K562 (cell line): ENCODE results near the gene SLC38A10. TPM values are rescaled to one million over a fixed set of nuclear protein-coding genes. Genes with fewer than 3 reads are reported as not detected.

Source experiments
- CGGBP1 ChIP-seq: fragments of 250-450 bp; sonication (Bioruptor Pico); IDR thresholded peaks from 2 replicates; pipeline ENCODE4 v1.9.0; 2021; ENCODE audit warnings: mild to moderate bottlenecking
- CTBP1 ChIP-seq: fragments of 450-650 bp; IDR thresholded peaks from 2 replicates; pipeline ENCODE4 v1.6.1; 2016; ENCODE audit warnings: borderline replicate concordance
- E4F1 ChIP-seq: fragments of 250-450 bp; sonication (Bioruptor Pico); IDR thresholded peaks from 2 replicates; pipeline ENCODE4 v1.5.0; 2021; ENCODE audit warnings: mild to moderate bottlenecking, borderline replicate concordance
- ESRRA ChIP-seq: fragments of 450-650 bp; IDR thresholded peaks from 2 replicates; pipeline ENCODE4 v1.6.1; 2014; ENCODE audit warnings: low read depth, mild to moderate bottlenecking, moderate library complexity, borderline replicate concordance
- ETV5 ChIP-seq: sonication (generic); formaldehyde crosslinking; IDR thresholded peaks from 2 replicates; pipeline ENCODE4 v1.4.0; 2020; ENCODE audit warnings: low read depth, mild to moderate bottlenecking, missing genetic modification reagents
- FOXJ3 ChIP-seq: sonication (generic); formaldehyde crosslinking; IDR thresholded peaks from 2 replicates; pipeline ENCODE4 v1.4.0; 2020; ENCODE audit warnings: mild to moderate bottlenecking, missing genetic modification reagents
- HNRNPH1 ChIP-seq: fragments of 200-400 bp; formaldehyde crosslinking; optimal IDR thresholded peaks from 2 replicates; pipeline ENCODE3; 2017; ENCODE audit warnings: low read depth, mild to moderate bottlenecking, low read length, moderate library complexity
- MAX ChIP-seq: sonication (generic); formaldehyde crosslinking; IDR thresholded peaks from 2 replicates; pipeline ENCODE4 v1.9.0; 2022; ENCODE audit warnings: mild to moderate bottlenecking, missing genetic modification reagents
- RUNX1 ChIP-seq: sonication (generic); IDR thresholded peaks from 2 replicates; pipeline ENCODE4 v1.6.1; 2016; ENCODE audit warnings: antibody characterized with exemption, low read depth
- SMARCE1 ChIP-seq: fragments of 450-650 bp; IDR thresholded peaks from 2 replicates; pipeline ENCODE4 v1.7.1; 2016; ENCODE audit warnings: mild to moderate bottlenecking
- SNAPC5 ChIP-seq: fragments of 250-450 bp; sonication (Bioruptor Pico); IDR thresholded peaks from 2 replicates; pipeline ENCODE4 v1.8.0; 2021; ENCODE audit warnings: moderate library complexity, mild to moderate bottlenecking, inconsistent platforms
- TARDBP ChIP-seq: fragments of 450-650 bp; IDR thresholded peaks from 2 replicates; pipeline ENCODE4 v1.6.1; 2016
- TCF15 ChIP-seq: fragments of 250-450 bp; sonication (Bioruptor Pico); IDR thresholded peaks from 2 replicates; pipeline ENCODE4 v1.8.0; 2022; ENCODE audit warnings: moderate library complexity, mild to moderate bottlenecking, inconsistent platforms
- THRA ChIP-seq: fragments of 450-650 bp; IDR thresholded peaks from 2 replicates; pipeline ENCODE4 v1.6.1; 2017; ENCODE audit warnings: mild to moderate bottlenecking, moderate library complexity
- ZBTB17 ChIP-seq: fragments of 450-650 bp; formaldehyde crosslinking; IDR thresholded peaks from 2 replicates; pipeline ENCODE4 v1.4.0; 2020; ENCODE audit warnings: mild to moderate bottlenecking
- ZNF316 ChIP-seq: fragments of 450-650 bp; IDR thresholded peaks from 2 replicates; pipeline ENCODE4 v1.6.1; 2016
- ZNF639 ChIP-seq, 2 experiments: fragments of 200-800 bp in 1 of 2; sonication (Bioruptor generic) in 1 of 2; sonication (generic) in 1 of 2; formaldehyde crosslinking in 1 of 2; IDR thresholded peaks in 1 of 2; conservative IDR thresholded peaks in 1 of 2; 2 replicates each; pipeline versions ENCODE4 v1.5.0 to v1.6.1; 2016 to 2020; ENCODE audit warnings: missing compliant biosample characterization in 1 of 2, missing genetic modification characterization in 1 of 2, missing genetic modification reagents in 1 of 2
- ZNF696 ChIP-seq: fragments of 250-450 bp; sonication (Bioruptor Pico); conservative IDR thresholded peaks from 2 replicates; pipeline ENCODE4 v1.4.0; 2020; ENCODE audit warnings: mild to moderate bottlenecking, moderate library complexity
- ZNF766 ChIP-seq: fragments of 200-800 bp; sonication (Bioruptor generic); conservative IDR thresholded peaks from 2 replicates; pipeline ENCODE4 v1.6.1; 2016; ENCODE audit warnings: missing genetic modification characterization, missing compliant biosample characterization
- ZNF780A ChIP-seq: fragments of 250-450 bp; sonication (Bioruptor Pico); IDR thresholded peaks from 2 replicates; pipeline ENCODE4 v1.5.0; 2021; ENCODE audit warnings: mild to moderate bottlenecking
- polyA plus RNA-seq, 8 experiments: library from polyadenylated mRNA; depleted of rRNA in 4 of 8; stranded (reverse) in 5 of 8; unstranded in 3 of 8; fragments of >200 nt; fragmentation: Nextera tagmentation in 2 of 8; fragmentation: Illumina TruSeq in 1 of 8; extraction: Ambion mirVana in 2 of 8; extraction: Trizol in 1 of 8; gene quantifications; 2 replicates each; pipeline versions ENCODE4 v1.2.1 to v1.2.3, GENCODE V29; 2011 to 2014; ENCODE audit warnings: inconsistent platforms in 1 of 8, missing spikeins in 1 of 8
- total RNA-seq, 7 experiments: library from RNA; depleted of rRNA in 6 of 7; stranded (reverse); fragments of >200 nt in 6 of 7; fragmentation: Illumina TruSeq in 2 of 7; extraction: Trizol in 2 of 7; gene quantifications; 2 replicates each; pipeline versions ENCODE4 v1.2.1 to v1.2.3, GENCODE V29; 2011 to 2021; ENCODE audit warnings: low replicate concordance in 1 of 7

The SLC38A10 gene
- total and polyA plus RNA-seq, 9 of the 15 experiments (the other 6 are each of a cell fraction or from before 2014, with no cell fraction given), result 0.45 to 54.2 (median 13.8) TPM

GRCh38 chr17:81309140-81309858 lies 14.2 kb upstream of the SLC38A10 start (continued):
- no peak for TF ChIP-seq ZNF780A (CRISPR knock-in tag)
- TF ChIP-seq SMARCE1, result peak; percentile 70; the same call in 1 of the 2 replicates
- no peak for TF ChIP-seq ZNF696
- no peak for TF ChIP-seq HNRNPH1
- TF ChIP-seq FOXJ3 (CRISPR knock-in tag), result no peak
- no peak for TF ChIP-seq TARDBP
- TF ChIP-seq ETV5 (CRISPR knock-in tag), result peak; percentile 56; the same call in 1 of the 2 replicates
- TF ChIP-seq E4F1 (CRISPR knock-in tag), result no peak
- no peak for TF ChIP-seq ZNF316
- no peak for TF ChIP-seq MAX (CRISPR knock-in tag)
- no peak for TF ChIP-seq TCF15
- no peak for TF ChIP-seq ZBTB17 (CRISPR knock-in tag)
- TF ChIP-seq SNAPC5 (CRISPR knock-in tag), result no peak
- TF ChIP-seq CGGBP1 (CRISPR knock-in tag), result no peak
- peak; percentile 65; the same call in 1 of the 2 replicates for TF ChIP-seq CTBP1
- TF ChIP-seq ESRRA, result peak; percentile 99
- TF ChIP-seq ZNF639 (CRISPR knock-in tag; conservative IDR thresholded peaks at IDR 0.05 in 1 of 2, IDR thresholded peaks at IDR 0.05 in 1 of 2), result 0 out of 4 replicates have a peak, but pooled peaks of 1 of the 2 experiments have one; percentile 56
- TF ChIP-seq RUNX1, result no peak
- TF ChIP-seq THRA, result no peak
- no peak for TF ChIP-seq ZNF766 (CRISPR knock-in tag)
